Brain pericyte (primary cell): ENCODE measurements around the gene PPP1R8.

Experiments used
- DNase-seq: peaks from one replicate; pipeline ENCODE4 v3.0.0-alpha.2; 2012; ENCODE audit warnings: low read depth, low spot score

The PPP1R8 gene

DNA sequence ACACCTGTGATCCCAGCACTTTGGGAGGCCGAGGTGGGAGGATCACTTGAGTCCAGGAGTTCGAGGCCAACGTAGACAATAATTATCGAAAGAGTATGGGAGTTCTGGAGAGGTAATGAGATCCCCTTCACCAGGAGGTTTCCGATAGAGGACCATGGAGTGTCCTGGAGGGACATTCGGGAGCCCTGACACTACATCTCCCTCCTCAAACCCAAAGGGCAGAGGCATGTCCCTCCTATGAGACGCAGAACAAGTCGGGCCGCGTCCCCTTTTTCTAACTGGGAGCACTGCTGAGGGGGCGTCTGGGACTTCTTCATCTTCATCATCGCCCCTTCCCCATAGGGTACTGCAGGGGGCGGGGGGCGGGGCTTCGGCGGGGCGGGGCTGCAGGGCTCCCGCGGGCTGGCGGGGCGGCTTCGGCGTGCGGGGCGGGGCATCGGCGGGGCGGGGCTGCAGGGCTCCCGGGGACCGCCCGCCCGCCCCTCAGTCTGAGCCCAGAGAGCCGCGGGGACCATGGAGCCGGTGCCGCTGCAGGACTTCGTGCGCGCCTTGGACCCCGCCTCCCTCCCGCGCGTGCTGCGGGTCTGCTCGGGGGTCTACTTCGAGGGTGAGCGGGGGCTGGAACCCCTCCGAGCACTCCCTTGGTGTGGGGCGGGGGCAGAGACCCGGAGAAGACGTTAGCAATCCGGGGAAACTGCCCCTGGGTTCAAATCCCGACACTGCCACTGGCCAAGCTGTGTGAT, 41.6 kb downstream of the PPP1R8 start, which contains the start of gene THEMIS2:
Gene THEMIS2, plus strand, starts transcription at position 486 of the 743 bp plus-strand sequence. Its CDS starts 28 bp downstream, at position 514.
- no peak for DNase-seq

DNA sequence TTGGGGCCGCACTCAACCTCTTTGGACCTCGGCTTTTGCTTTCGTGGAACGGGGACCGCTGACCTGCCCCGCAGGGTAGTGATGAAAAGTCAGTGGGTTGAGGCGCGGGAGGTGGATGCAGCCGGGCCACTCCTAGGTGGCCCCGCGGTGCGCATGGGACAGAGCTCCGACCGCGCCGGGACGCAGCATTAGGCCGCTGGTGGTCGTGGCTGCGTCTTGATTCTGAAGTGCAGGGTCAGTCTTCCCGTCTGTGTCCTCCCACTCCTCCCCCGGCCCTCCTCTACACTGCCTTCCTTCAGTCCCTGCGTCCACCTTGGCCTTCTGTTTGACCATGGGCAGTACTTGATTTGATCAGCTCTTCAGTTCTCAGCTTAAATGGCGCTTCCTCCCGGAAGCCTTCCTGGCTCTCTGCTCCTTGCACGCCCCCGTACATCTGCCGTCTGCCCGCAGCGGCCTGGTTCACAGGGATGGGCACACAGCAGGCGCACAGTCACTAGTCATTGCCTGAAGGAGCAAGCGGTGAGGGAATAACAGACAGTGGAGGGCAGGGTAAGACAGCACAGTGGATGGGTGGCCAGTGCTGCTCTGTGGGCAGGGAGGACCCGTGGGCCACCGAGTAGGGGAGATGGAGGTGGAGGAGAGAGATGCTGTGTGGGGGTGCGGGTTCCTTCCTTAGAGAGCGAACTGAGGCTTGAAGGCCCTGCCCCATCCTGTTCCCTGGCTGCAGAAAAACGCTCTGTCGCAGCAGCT, 42.4 kb downstream of the PPP1R8 start:
- no peak for DNase-seq

GRCh38 chr1:27873671-27874384, 43.2 kb downstream of the PPP1R8 start:
- no peak for DNase-seq

DNA sequence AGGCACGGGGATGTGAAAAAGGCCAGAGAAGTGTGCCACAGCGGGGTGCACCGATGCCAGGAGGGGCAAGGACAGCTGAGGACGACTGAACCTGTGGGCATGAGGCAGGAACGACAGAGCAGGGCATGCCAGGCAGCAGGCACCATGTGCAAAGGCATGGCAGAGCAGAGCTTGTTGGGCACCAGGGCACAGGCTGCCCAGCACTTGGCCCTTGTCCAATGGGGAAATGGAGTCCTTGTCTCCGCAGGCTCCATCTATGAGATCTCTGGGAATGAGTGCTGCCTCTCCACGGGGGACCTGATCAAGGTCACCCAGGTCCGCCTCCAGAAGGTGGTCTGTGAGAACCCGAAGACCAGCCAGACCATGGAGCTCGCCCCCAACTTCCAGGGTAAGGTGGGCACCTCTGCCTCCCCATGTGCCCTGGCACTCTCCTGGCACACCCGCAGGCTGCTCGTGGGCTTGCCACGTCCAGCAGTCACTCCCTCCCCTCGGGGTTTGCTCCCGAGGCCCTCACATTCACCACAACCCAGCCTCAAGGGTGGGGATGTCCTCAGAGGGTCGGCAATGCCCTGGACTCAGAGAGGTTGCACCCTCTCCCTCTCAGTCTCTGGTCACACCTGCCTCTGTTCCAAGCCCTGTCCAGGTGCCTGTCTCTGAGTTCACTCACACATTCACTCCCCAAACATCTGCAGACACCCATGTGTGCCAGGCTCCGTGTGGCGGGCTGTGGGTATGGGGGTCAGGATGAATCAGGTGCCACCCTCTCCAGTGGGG, 45.9 kb downstream of the PPP1R8 start:
- no peak for DNase-seq

- DNase-seq = no peak
Observed at GRCh38 chr1:27877115-27877416, 46.5 kb downstream of the PPP1R8 start.

- DNase-seq = no peak
Observed at GRCh38 chr1:27878039-27878438, 47.5 kb downstream of the PPP1R8 start.

DNA sequence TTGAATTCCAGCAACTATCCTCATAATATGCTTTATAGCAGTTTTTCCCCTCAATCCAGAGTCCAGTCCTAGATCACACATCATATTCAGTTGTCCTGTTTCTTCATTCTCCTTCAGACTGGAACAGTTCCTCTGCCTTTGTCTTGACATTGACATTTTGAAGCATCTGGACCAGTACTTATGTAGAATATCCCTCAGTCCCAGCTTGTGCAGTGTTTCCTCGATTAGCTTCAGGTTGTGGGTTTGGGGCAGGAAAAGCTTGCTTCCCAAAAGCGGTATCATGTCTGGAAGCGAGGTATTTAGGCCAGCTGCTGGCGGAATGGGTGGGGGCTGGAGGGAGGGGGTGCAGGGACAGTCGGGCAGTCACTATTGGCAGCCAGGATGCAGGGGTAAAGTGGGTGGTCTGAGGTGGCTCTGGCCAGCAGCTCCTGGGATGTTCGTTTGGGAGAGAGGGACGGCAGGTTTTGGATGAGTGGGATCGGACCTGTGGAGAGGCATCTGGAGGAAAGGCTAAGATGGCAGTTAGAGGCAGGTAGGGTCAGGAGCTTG, 48.3 kb downstream of the PPP1R8 start:
- no peak for DNase-seq

DNA sequence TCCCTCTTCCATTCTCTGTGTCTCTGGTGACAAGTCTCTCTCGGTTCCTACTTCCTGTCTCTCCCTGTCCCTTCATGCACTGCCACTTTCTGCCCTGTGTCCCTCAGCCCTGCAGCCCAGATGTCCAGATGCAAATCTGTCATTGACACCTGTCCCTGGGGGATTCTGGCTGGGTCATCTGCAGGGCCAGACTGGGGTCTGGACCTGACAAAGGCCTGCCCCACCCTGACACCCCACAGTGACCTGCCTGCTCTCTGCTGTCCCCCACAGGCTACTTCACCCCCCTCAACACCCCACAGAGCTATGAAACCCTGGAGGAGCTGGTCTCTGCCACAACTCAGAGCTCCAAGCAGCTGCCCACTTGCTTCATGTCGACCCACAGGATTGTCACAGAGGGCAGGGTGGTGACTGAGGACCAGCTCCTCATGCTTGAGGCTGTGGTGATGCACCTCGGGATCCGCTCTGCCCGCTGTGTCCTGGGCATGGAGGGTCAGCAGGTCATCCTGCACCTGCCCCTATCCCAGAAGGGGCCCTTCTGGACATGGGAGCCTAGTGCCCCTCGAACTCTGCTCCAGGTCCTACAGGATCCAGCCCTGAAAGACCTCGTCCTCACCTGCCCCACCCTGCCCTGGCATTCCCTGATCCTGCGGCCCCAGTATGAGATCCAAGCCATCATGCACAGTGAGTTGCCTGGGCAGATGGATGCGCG, 48.9 kb downstream of the PPP1R8 start:
- no peak for DNase-seq

DNA sequence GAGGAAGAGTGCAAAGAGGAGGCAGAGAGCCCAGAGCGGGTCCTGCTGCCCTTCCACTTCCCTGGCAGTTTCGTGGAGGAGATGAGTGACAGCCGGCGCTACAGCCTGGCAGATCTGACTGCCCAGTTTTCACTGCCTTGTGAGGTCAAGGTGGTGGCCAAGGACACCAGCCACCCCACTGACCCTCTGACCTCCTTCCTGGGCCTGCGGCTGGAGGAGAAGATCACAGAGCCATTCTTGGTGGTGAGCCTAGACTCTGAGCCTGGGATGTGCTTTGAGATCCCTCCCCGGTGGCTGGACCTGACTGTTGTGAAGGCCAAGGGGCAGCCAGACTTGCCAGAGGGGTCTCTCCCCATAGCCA, 51.9 kb downstream of the PPP1R8 start:
- no peak for DNase-seq

DNA sequence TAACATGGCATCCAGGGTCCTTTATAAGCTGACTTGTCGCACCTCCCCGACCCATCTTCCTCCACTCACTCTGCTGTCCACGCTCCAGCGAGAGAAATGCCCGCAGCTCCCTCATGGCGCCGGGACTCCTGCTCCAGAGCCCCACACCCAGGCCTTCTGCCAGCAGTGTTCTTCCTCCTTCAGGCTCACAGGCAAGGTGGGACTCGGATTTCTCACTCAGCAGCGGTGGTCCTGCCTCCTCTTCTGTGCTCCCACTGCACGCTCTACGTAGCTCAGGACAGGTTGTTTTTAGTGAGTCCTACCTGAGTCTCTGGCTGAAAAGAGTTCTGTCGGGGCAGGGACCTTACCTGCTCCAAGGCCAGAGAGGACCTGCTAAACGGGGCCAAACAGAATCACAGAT, 53.0 kb downstream of the PPP1R8 start:
- no peak for DNase-seq

DNA sequence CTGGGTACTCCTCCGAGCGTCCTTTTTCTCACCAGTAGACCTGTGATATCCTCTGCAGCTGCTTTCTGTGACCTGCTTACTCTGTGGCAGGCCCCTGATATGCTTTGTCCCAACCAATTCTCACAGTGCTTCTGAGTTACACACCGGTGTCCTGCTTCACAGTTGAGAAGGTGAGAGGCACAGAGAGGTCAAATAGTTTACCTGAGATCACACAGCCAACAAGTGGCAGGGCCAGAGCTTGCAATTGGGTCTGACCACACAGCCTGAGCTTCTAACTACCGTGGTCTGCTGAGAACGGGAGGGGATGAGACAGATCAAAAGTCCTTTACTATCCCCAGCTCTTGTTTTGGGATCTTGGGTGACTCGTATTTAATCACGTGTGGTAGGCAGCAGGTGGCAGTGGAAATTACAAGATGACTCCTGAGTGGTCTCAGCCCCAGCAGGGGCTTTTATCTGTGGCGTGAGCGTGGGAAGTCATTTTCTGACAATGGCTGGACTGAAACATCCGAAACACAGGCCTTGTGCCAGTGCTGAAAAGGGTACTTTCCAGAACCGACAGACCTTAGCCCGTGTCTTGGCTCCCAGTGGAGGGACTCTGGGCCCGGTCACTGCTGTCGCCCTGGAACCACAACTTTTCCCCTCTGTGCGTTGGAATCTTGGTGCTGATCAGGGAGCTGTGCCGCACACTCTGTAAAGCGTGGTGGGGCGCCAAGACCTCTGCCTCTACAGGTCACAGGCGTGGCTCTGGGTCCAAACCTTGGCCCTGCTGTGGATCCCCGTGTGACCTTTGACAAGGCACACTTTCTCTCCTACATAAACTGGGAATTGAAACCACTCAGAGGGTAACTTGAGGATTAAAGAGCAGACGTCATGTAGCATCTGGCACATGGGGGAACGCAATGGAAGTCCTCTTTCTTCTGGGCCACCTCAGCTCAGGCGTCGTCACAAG, 53.7 kb downstream of the PPP1R8 start:
- DNase-seq = no peak

- no peak for DNase-seq
Observed at GRCh38 chr1:27885114-27885528, 54.5 kb downstream of the PPP1R8 start.

GRCh38 chr1:27885621-27886352, 55.2 kb downstream of the PPP1R8 start:
- no peak for DNase-seq

GRCh38 chr1:27886353-27886679, 55.7 kb downstream of the PPP1R8 start:
- DNase-seq = no peak

- no peak for DNase-seq
Observed at GRCh38 chr1:27886744-27887143, 56.2 kb downstream of the PPP1R8 start.

DNA sequence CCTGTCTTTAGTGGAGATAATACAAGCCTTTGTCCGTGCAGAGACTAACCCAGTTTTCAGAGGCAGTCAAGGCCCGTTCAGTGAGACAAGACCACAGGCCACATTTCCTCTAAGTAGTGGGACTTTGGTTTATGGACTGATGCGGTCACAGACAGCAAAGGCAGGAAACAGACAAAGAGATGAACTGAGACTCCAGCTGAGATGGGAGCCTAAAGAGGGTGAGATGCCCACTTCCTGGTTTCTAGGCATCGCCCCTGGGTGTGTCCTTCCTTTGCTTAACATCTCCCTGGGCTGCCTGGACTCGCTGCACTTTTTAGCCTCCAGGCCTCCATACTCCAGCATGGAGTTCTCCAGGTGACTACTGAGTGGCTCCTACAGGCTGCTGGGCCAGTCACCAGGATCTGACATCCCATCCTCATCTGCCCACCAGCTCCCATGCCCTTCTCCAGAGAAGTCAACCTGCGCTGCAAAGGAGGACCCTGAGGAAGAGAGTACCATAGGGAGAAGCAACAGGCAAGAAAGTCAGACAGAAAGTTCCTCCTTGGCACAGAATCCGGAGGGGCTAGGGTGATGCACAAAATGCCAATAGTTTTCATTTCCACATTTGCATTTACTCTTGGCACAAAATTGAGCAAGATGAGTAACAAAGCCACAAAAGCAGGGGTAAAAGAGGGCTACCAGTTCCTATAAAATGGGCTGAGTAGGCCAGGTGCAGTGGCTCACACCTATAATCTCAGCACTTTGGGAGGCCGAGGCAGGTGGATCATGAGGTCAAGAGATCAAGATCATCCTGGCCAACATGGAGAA, 56.8 kb downstream of the PPP1R8 start:
- DNase-seq = no peak

- DNase-seq = no peak
Observed at GRCh38 chr1:27889506-27889905, 58.9 kb downstream of the PPP1R8 start.

- no peak for DNase-seq
Observed at GRCh38 chr1:27891196-27891889, 60.8 kb downstream of the PPP1R8 start.
